Epithelial cell of esophagus (primary cell): ENCODE measurements around the gene FGGY.

Source experiments
- DNase-seq: peaks from one replicate; pipeline ENCODE4 v3.0.0; 2010; ENCODE audit warnings: low read depth
- H3K4me3 ChIP-seq: 2 replicates; pipeline ENCODE4 v1.5.1; 2011; ENCODE audit warnings: mild to moderate bottlenecking, low read length, control low read depth
- TF ChIP-seq, protein P1 (sequence below): IDR thresholded peaks from 2 replicates; pipeline ENCODE4 v1.5.1; 2011; ENCODE audit warnings: low read depth, mild to moderate bottlenecking, low read length, control low read depth, inconsistent platforms; ENCODE audit not compliant: insufficient read depth; ENCODE audit errors: missing control alignments

The FGGY gene

DNA sequence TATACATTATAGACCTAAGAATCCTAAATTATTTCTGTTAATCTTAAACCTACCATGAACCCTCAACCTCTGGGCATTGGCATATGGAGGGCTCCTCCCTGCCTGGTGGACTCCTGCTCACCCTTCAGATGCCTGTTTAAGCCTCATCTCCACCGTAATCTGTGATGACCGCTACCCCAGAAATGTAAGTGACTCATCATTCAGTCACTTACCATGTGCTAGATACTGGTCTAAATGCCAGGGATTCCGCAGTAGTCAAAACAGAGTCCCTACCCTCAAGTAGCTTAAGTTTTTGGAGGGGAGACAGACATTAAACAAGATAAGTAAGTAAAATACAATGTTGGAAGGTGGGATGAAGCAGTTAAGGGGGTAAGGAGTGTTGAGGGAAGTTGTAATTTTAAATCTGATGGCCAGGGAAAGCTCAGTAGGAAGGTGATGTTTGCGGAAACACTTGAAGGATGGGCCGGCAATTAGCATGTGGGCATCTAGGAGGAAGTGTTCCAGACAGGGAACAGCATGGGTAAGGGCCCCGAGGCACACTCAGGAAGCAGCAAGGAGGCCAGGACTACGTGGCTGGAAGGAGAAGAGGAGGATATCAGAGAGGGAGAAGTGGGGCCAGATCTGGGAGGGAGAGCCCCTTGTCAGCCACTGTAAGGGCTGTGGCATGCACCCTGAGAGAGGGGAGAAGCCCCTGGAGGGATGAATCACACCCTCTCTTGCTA lies 376.1 kb downstream of the FGGY start:
- peak; percentile 92 for DNase-seq
- H3K4me3 ChIP-seq: peak overlapping the region; percentile 14
- TF ChIP-seq, protein P1, sequence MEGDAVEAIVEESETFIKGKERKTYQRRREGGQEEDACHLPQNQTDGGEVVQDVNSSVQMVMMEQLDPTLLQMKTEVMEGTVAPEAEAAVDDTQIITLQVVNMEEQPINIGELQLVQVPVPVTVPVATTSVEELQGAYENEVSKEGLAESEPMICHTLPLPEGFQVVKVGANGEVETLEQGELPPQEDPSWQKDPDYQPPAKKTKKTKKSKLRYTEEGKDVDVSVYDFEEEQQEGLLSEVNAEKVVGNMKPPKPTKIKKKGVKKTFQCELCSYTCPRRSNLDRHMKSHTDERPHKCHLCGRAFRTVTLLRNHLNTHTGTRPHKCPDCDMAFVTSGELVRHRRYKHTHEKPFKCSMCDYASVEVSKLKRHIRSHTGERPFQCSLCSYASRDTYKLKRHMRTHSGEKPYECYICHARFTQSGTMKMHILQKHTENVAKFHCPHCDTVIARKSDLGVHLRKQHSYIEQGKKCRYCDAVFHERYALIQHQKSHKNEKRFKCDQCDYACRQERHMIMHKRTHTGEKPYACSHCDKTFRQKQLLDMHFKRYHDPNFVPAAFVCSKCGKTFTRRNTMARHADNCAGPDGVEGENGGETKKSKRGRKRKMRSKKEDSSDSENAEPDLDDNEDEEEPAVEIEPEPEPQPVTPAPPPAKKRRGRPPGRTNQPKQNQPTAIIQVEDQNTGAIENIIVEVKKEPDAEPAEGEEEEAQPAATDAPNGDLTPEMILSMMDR: no peak

DNA sequence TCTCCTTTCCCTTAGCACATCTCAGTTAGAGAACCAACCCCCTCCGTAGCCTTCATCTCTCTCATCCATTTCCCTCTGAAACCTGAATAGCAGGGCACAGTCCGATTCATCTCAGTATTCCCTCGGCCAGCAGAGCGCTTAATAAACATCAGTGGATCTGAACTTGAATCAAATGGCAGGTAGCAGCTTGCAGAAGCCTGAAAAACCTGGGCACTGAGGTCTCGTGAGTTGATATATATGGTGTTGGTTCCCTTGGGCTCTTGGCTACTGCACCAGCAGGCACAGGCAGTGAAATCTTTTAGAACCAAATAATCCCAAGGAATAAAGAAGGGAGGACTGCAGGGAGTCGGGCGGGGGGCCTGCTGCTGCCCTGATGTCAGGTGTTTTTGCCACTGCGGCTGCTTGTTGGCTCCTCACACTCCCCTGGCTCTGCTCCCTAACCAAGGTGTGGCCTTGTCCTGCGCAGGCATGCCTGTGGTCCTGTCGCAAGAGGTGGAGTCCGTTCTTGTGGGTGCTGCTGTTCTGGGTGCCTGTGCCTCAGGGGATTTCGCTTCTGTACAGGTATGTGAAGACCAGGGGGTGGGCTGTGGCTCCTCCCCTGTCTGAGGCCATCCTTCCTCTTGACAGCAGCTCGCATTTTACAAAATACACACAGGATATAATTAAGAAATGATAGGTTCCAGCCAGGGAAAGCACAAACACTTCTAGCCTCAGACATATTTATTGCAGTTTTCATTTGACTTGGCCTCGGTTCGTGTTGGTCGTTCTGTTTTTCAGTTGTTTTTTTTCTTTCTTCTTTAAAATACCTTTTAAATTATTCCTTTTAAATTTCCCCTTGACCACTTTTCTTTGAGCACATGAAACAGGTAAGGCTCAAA lies 376.9 kb downstream of the FGGY start:
- TF ChIP-seq, protein P1: no peak
- peak; percentile 100 for DNase-seq
- H3K4me3 ChIP-seq: peak overlapping the region; percentile 14

DNA sequence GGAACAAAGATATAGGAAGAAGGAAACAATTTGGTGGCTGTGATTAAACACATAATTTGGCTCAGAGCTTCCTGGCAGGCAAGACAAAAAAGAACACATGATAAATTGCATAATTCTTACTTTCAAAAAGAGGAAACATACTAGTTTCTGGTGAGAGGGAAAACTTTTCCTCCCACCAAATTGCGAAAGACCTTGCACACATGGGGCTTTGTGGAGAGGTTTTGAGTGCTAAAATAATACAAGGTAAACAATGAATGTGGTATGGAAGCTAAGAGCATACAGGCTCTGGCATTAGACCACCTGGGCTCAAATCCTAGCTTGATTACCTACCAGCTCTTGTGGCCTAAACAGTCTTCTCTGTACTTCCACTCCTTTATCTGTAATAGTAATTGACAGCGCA lies 377.7 kb downstream of the FGGY start:
- H3K4me3 ChIP-seq: no peak overlapping the region
- TF ChIP-seq, protein P1: no peak
- DNase-seq: peak; percentile 85

DNA sequence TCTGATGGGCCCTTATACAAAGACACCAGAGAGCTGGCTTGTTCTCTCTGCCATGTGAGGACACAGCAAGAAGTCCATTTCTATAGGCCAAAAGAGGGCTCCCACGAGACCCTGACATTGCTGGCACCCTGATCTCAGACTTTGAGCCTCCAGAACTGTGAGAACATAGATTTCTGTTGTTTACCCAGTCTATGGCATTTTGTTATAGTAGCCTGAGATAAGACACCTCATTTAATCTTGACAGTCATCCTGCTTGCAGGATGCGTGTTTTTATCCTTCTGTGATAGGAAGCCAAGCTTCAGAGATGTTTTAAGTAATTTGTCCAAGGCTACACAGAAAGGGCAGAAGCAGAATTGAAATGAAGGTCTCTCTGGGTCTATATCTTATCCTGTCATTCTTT lies 379.0 kb downstream of the FGGY start:
- DNase-seq: no peak
- no peak overlapping the region for H3K4me3 ChIP-seq
- TF ChIP-seq, protein P1: no peak

DNA sequence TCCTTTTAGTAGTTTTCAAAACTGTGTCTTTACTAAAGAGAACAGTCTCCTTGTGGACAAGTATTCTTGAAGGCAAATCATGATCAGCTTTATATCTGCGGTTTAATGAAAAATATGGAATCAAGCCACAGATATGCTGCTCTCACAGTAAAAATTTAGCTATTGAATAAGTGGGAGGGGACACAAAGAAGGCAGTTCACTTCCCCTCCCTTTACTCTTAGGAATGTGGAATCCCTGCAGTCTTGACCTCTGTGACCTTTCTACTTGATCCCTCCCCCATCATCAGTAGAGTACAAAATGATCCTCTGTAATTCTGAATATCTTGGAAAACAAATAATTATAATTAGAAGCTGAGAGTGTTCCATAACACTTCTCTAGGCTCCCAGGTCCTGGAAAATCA lies 381.1 kb downstream of the FGGY start:
- no peak for DNase-seq
- no peak overlapping the region for H3K4me3 ChIP-seq
- TF ChIP-seq, protein P1: no peak

DNA sequence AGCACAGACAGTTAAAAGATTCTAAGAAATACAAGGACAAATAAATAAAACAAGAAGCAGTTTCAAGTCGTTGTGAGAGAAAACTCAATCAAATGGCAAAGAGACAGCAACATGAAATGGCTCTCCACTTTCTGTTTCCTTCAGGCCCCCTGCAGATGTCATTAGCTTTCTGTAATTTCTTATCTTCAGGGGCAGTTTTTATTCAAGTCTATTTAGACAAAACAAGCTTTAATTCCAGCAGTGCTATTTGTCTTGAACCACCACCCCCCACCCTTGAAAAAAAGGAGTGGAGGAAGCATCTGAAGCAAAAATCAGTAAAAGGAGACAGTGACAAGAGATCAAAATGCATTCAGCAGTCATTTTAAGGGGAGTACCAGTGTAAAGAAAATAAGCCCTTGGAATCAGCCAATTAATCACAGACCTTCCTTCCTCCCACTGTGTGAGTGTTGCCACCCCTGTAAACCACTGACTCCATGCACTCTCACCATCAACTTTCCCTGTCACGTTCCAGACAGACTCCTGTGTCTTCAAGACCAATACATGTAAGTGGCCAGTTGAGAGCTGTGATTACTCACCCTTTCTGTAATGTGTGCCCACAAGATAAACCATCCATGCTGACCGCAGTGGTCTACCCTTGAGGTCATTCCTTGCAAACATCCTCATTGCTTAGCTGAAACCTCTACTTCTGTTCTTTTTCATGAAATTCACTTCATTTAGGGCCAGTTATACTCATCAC lies 381.8 kb downstream of the FGGY start:
- peak; percentile 72 for DNase-seq
- H3K4me3 ChIP-seq: no peak overlapping the region
- TF ChIP-seq, protein P1: no peak
